Fibroblast of lung (primary cell): ENCODE data around the gene CHST11.

ENCODE experiments used
- CTCF ChIP-seq, 2 donors: IDR thresholded peaks in 1 of 2; conservative IDR thresholded peaks in 1 of 2; 1 replicate in 1 of 2; 2 replicates in 1 of 2; pipeline ENCODE4 v1.5.1; 2011 to 2012; ENCODE audit warnings: low read length in 2 of 2, control low read depth in 1 of 2, inconsistent platforms in 1 of 2, low read depth in 1 of 2, mild to moderate bottlenecking in 1 of 2
- EZH2 ChIP-seq: IDR thresholded peaks from 2 replicates; pipeline ENCODE4 v1.5.1; 2012; ENCODE audit warnings: low read length, control low read depth, mild to moderate bottlenecking; ENCODE audit errors: missing control alignments

- TF ChIP-seq CTCF (conservative IDR thresholded peaks at IDR 0.05 in 1 of 2, IDR thresholded peaks at IDR 0.05 in 1 of 2; ENCODE audit: low read depth in 1 of 2, low read length in 2 of 2): no peak
- no peak for TF ChIP-seq EZH2
Measured at GRCh38 chr12:104535369-104535768, 78.6 kb downstream of the CHST11 start.
